Left ventricle myocardium superior (tissue), 1 donor: ENCODE data around the gene RASL12. TPM values are rescaled to one million over a fixed set of nuclear protein-coding genes. Genes with fewer than 3 reads are reported as not detected.

Experiments
- total RNA-seq: library from RNA; stranded (reverse); fragmentation: NEBNext Ultra II Directional; extraction: Animal tissue kit (Norgen Biotek cat#: 25700); gene quantifications from one replicate; pipeline ENCODE4 v1.2.1, GENCODE V29; 2021
- donor health status: DM: no; HTN: yes; CAD: no; lungs with severe emphysema.

Gene RASL12
- total RNA-seq, 1 donor from 2014 or later, result 18.9 TPM

Other genes starting within 250 kb of the RASL12 start
- 0.42 TPM for gene PIF1, start 242.3 kb downstream of the RASL12 start, total RNA-seq
- gene PLEKHO2, start 226.1 kb downstream of the RASL12 start, total RNA-seq, result 8.5 TPM
- 1.3 TPM for gene ANKDD1A, start 156.1 kb downstream of the RASL12 start, total RNA-seq
- 47.8 TPM for gene SPG21, start 78.1 kb downstream of the RASL12 start, total RNA-seq
- gene MTFMT, start 38.4 kb downstream of the RASL12 start, total RNA-seq, result 20.4 TPM
- gene SLC51B, start 22.6 kb downstream of the RASL12 start, total RNA-seq, result not detected
- gene KBTBD13, start 8.8 kb upstream of the RASL12 start, total RNA-seq, result 10.6 TPM
- 1.3 TPM for gene UBAP1L, start 47.2 kb upstream of the RASL12 start, total RNA-seq
- 15.8 TPM for gene PDCD7, start 65.8 kb upstream of the RASL12 start, total RNA-seq
- 58.3 TPM for gene CLPX, start 117.4 kb upstream of the RASL12 start, total RNA-seq
- gene CILP, start 143.5 kb upstream of the RASL12 start, total RNA-seq, result 7.8 TPM
- 4.1 TPM for gene PARP16, start 218.9 kb upstream of the RASL12 start, total RNA-seq
- not detected for gene RNU5A-1, start 228.1 kb upstream of the RASL12 start, total RNA-seq
- 40.8 TPM for gene RNU5B-1, start 236.7 kb upstream of the RASL12 start, total RNA-seq